LNCAP (cell line): ENCODE results near the gene LDB3.

Source experiments
- TF ChIP-seq, protein P1 (sequence below): fragments of 450-650 bp; IDR thresholded peaks from 2 replicates; pipeline ENCODE4 v1.5.1; 2017; ENCODE audit warnings: mild to moderate bottlenecking

LDB3 gene

DNA sequence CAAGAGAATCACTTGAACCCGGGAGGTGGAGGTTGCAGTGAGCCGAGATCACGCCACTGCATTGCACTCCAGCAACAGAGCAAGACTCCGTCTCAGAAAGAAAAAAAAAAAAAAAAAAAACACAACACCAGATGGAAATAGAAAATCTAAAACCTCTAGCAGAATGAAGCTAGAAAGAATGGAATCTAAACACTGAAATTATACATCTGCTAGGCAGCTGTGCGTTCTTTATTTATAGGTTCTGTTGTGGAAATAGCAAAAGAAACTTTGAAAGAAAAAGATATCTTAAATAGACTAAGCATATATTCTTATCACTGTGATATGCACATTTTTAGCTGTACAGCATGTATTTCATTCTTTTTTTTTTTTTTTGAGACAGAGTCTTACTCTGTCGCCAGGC lies 105.2 kb downstream of the LDB3 start:
- TF ChIP-seq, protein P1, sequence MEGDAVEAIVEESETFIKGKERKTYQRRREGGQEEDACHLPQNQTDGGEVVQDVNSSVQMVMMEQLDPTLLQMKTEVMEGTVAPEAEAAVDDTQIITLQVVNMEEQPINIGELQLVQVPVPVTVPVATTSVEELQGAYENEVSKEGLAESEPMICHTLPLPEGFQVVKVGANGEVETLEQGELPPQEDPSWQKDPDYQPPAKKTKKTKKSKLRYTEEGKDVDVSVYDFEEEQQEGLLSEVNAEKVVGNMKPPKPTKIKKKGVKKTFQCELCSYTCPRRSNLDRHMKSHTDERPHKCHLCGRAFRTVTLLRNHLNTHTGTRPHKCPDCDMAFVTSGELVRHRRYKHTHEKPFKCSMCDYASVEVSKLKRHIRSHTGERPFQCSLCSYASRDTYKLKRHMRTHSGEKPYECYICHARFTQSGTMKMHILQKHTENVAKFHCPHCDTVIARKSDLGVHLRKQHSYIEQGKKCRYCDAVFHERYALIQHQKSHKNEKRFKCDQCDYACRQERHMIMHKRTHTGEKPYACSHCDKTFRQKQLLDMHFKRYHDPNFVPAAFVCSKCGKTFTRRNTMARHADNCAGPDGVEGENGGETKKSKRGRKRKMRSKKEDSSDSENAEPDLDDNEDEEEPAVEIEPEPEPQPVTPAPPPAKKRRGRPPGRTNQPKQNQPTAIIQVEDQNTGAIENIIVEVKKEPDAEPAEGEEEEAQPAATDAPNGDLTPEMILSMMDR: no peak

DNA sequence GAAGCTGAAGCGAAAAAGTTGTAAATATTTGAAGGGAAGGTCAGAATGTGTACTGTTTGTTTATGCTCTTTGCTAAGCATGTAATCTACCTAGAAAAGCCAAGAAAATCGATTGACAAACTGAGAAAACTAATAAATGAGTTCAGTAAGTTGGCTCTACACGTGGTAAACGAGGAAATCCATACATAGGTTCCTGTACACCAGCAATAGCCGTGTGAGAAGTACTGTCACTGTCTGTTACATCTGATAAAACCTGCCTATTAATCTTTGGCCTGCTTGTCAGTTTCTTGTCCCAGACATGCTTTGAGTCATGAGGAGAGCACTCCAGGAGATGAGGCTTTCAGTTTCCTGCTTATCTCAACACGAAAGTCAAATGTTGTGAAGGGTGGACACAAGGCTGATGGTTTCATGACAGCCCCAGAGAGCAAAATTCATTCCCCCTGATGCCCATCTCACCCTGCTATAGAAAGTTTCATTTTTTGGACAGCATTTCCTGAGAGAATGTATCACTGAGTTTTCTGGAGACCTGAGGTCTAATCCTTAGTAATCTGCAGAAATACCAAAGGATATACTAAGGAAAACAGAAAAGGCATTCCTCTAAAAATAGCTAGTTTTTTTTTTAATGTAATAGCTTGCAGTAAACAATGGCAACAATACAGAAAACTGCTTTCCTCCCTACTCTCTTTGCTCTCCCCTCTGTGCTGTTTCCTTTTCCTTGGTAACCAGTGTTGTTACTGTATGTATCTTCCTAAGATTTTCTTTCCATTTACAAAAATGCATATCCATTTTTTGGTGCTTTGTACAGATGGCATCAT lies 107.0 kb downstream of the LDB3 start:
- TF ChIP-seq, protein P1: no peak

DNA sequence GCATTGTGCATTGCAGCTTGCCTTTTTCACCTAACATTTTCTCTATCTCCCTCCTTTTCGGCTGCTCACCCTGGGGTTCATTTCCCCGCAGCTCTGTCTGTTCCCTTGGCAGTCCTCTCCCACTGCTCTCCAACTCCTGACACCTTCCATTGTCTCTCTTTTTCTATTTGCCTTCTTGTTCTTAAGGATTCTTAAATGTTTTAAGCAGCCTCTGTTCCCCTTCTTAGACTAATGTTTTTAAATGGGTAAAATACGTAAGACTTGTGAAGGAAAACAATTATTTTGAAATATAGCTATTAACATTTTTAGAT lies 107.5 kb downstream of the LDB3 start:
- TF ChIP-seq, protein P1: no peak

DNA sequence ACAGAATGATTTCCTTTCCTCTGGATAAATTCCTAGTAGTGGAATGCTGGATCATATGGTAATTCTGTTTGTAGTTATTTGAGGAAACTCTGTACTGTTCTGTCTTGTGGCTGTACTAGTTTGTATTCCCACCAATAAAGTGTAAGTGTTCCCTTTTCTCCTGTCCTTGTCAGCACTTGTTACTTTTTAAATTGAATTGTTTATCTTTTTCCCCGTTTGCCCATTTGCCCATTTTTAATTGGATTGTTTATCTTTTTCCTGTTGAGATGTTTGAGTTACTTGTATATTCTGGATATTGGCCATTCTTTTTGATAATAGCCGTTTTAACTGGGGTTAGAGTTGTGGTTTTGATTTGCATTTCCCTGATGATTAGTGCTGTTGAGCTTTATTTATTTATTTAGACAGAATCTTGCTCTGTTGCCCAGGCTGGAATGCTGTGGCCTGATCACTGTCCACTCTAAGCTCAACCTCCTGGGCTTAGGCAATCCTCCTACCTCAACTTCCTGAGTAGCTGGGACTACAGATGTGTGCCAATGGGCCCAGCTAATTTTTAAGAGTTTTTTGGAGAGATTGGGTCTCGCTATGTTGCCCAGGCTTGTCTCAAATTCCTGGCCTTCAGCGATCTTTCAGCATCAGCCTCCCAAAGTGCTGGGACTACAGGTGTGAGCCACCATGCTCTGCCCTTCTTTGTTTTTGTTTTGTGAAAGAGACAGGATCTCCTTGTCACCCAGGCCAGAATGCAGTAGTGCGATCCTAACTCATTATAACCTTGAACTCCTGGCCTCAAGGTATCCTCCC lies 111.1 kb downstream of the LDB3 start:
- TF ChIP-seq, protein P1: no peak

DNA sequence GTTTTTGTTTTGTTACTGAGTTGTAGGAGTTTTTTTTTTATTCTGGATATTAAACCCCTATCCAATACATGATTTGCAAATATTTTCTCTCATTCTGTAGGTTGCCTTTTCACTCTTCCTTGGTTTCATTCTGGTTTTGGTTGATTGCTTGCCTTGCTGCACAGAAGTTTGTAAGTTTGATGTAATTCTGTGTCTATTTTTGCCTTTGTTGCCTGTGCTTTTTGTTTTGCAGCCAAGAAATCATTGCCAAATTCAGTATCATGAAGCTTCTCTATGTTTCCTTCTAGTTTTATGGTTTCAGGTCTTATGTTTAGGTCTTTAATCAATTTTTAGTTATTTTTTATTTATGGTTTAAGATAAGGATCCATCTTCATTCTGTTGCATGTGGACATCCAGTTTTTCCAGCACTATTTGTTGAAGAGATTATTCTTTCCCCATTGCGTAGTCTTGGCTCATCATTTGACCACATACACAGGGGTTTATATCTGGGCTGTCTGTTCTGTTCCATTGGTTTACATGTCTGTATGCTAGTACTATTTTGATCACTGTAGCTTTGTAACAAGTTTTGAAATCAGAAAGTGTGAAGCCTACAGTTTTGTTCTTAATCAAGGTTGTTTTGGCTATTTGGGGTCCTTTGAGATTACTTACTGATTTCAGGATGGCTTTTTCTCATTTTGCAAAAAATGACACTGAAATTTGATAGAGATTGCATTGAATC lies 114.5 kb downstream of the LDB3 start:
- TF ChIP-seq, protein P1: no peak

DNA sequence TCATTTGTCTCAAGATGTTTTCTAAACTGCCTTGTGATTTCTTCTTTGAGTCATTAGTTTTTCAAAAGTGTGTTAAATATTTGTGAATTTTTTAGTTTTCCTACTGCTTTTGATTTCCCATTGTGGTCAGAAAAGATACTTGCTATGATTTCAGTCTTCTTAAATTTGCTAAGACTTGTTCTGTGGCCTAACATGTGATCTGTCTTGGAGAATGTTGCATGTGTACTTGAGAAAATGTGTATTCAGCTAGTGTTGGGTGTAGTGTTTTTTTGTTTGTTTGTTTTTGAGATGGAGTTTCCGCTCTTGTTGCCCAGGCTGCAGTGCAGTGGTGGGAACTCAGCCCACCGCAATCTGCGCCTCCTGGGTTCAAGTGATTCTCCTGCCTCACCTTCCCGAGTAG lies 116.7 kb downstream of the LDB3 start:
- TF ChIP-seq, protein P1: no peak
